IMR-90 (cell line): ENCODE results near the gene SERINC3. TPM values are rescaled to one million over a fixed set of nuclear protein-coding genes. Genes with fewer than 3 reads are reported as not detected.
A peak's percentile ranks its signal among the peaks of the same experiment; 100 is the strongest.

Experiments used
- ATAC-seq: fragments of 200-7000 bp; cut with Tn5 transposase; 2 replicates; pipeline ENCODE4 v1.9.1; 2020; ENCODE audit warnings: low read depth, mild to moderate bottlenecking, moderate library complexity
- BruUV-seq: library from RNA; stranded (reverse); fragments of 400-500 nt; replicated peaks from 2 replicates; lab custom pipeline; 2021; lab: Mats Ljungman, UMichigan
- CTCF ChIA-PET: fragments of 300-600 bp; formaldehyde crosslinking; extraction: SDS; loops from one replicate; lab custom pipeline; 2021; ENCODE audit warnings: antibody characterized with exemption; lab: Yijun Ruan, JAX
- POLR2A ChIA-PET: fragments of 300-600 bp; sonication (Branson Sonifier 250); formaldehyde crosslinking; loops from one replicate; lab custom pipeline; 2022; ENCODE audit warnings: antibody characterized with exemption; ENCODE audit not compliant: unreplicated experiment; lab: Charles Lee
- DNase-seq: peaks from one replicate; pipeline ENCODE4 v3.0.0; 2013
- H2AFZ ChIP-seq: replicated peaks from 2 replicates; pipeline ENCODE3; 2013; ENCODE audit warnings: low read length, mild to moderate bottlenecking; ENCODE audit not compliant: poor library complexity
- H2AK5ac ChIP-seq: 2 replicates; pipeline ENCODE4 v1.6.1; 2013; ENCODE audit warnings: low read depth, low read length, inconsistent platforms
- H2AK9ac ChIP-seq: replicated peaks from 2 replicates; pipeline ENCODE3; 2013; ENCODE audit warnings: mild to moderate bottlenecking, low read depth, low read length, moderate library complexity; ENCODE audit not compliant: poor library complexity
- H2BK120ac ChIP-seq: 2 replicates; pipeline ENCODE4 v1.6.1; 2013; ENCODE audit warnings: low read depth, low read length, inconsistent platforms
- H2BK15ac ChIP-seq: 3 replicates; pipeline ENCODE4 v1.6.1; 2013; ENCODE audit warnings: low read depth, low read length, inconsistent platforms
- H2BK20ac ChIP-seq: 2 replicates; pipeline ENCODE4 v1.6.1; 2013; ENCODE audit warnings: low read depth, mild to moderate bottlenecking, inconsistent platforms, low read length, moderate library complexity
- H2BK5ac ChIP-seq: 2 replicates; pipeline ENCODE4 v1.6.1; 2013; ENCODE audit warnings: mild to moderate bottlenecking, low read depth, low read length, inconsistent platforms; ENCODE audit not compliant: poor library complexity, severe bottlenecking
- H3K14ac ChIP-seq: replicated peaks from 2 replicates; pipeline ENCODE4 v1.6.1; 2013; ENCODE audit warnings: low read depth, low read length, inconsistent platforms
- H3K18ac ChIP-seq: 2 replicates; pipeline ENCODE4 v1.6.1; 2013; ENCODE audit warnings: low read depth, low read length, control low read depth
- H3K23ac ChIP-seq: 2 replicates; pipeline ENCODE4 v1.6.1; 2013; ENCODE audit warnings: low read depth, low read length, inconsistent platforms
- H3K27ac ChIP-seq: 2 replicates; pipeline ENCODE4 v1.5.1; 2013; ENCODE audit warnings: mild to moderate bottlenecking, control low read depth, low read length; ENCODE audit not compliant: insufficient read depth
- H3K27me3 ChIP-seq: 2 replicates; pipeline ENCODE4 v1.6.1; 2013; ENCODE audit warnings: low read length; ENCODE audit not compliant: control insufficient read depth, insufficient read depth
- H3K36me3 ChIP-seq: 2 replicates; pipeline ENCODE4 v1.6.1; 2013; ENCODE audit warnings: low read length, mixed read lengths; ENCODE audit not compliant: control insufficient read depth, insufficient read depth
- H3K4ac ChIP-seq: 2 replicates; pipeline ENCODE4 v1.6.1; 2013; ENCODE audit warnings: low read depth, low read length, inconsistent platforms
- H3K4me1 ChIP-seq: 2 replicates; pipeline ENCODE4 v1.6.1; 2013; ENCODE audit warnings: low read length, mixed read lengths; ENCODE audit not compliant: control insufficient read depth, insufficient read depth
- H3K4me2 ChIP-seq: 2 replicates; pipeline ENCODE4 v1.6.1; 2013; ENCODE audit warnings: low read depth, mild to moderate bottlenecking, control low read depth, low read length, moderate library complexity
- H3K4me3 ChIP-seq: 2 replicates; pipeline ENCODE4 v1.5.1; 2013; ENCODE audit warnings: low read depth, mild to moderate bottlenecking, control low read depth, low read length, moderate library complexity; ENCODE audit not compliant: insufficient read depth
- H3K56ac ChIP-seq: 2 replicates; pipeline ENCODE4 v1.6.1; 2013; ENCODE audit warnings: low read length, inconsistent platforms; ENCODE audit not compliant: insufficient read depth; ENCODE audit errors: extremely low read depth
- H3K79me1 ChIP-seq, 2 experiments: 2 replicates each; pipeline ENCODE4 v1.6.1; 2013; ENCODE audit warnings: low read length in 2 of 2, inconsistent platforms in 1 of 2, low read depth in 1 of 2
- H3K9ac ChIP-seq: 2 replicates; pipeline ENCODE4 v1.6.1; 2013; ENCODE audit warnings: low read depth, low read length, control low read depth
- H3K9me1 ChIP-seq: 2 replicates; pipeline ENCODE4 v1.6.1; 2013; ENCODE audit warnings: low read length, inconsistent platforms; ENCODE audit not compliant: insufficient read depth
- H3K9me3 ChIP-seq: 2 replicates; pipeline ENCODE4 v1.6.1; 2013; ENCODE audit warnings: low read length; ENCODE audit not compliant: control insufficient read depth, insufficient read depth
- H4K20me1 ChIP-seq: 2 replicates; pipeline ENCODE4 v1.6.1; 2013; ENCODE audit warnings: low read length, inconsistent platforms; ENCODE audit not compliant: insufficient read depth
- H4K5ac ChIP-seq: 2 replicates; pipeline ENCODE4 v1.6.1; 2013; ENCODE audit warnings: mild to moderate bottlenecking, low read depth, low read length, control low read depth
- H4K8ac ChIP-seq, 2 experiments: 2 replicates each; pipeline ENCODE4 v1.6.1; 2013; ENCODE audit warnings: low read depth in 2 of 2, low read length in 2 of 2, control low read depth in 1 of 2, inconsistent platforms in 1 of 2
- H4K91ac ChIP-seq: 2 replicates; pipeline ENCODE4 v1.6.1; 2013; ENCODE audit warnings: low read depth, low read length, inconsistent platforms; ENCODE audit not compliant: insufficient read depth
- BHLHE40 ChIP-seq: fragments of 150-350 bp; IDR thresholded peaks from 2 replicates; pipeline ENCODE4 v1.6.1; 2016; ENCODE audit warnings: mild to moderate bottlenecking, low read depth, low read length
- CEBPB ChIP-seq: IDR thresholded peaks from 2 replicates; pipeline ENCODE4 v1.6.1; 2012; ENCODE audit warnings: low read depth, low read length, improper control_type of control experiment
- CHD1 ChIP-seq: IDR thresholded peaks from 2 replicates; pipeline ENCODE4 v1.6.1; 2012; ENCODE audit warnings: low read depth, low read length, improper control_type of control experiment
- CTCF ChIP-seq: conservative IDR thresholded peaks from 2 replicates; pipeline ENCODE4 v1.5.1; 2012; ENCODE audit warnings: mild to moderate bottlenecking, low read depth, low read length, improper control_type of control experiment
- MAFK ChIP-seq: IDR thresholded peaks from 2 replicates; pipeline ENCODE4 v1.6.1; 2012; ENCODE audit warnings: low read depth, low read length, improper control_type of control experiment
- MAZ ChIP-seq: IDR thresholded peaks from 2 replicates; pipeline ENCODE4 v1.6.1; 2012; ENCODE audit warnings: low read depth, mild to moderate bottlenecking, low read length, improper control_type of control experiment, moderate library complexity, borderline replicate concordance
- MXI1 ChIP-seq: IDR thresholded peaks from 2 replicates; pipeline ENCODE4 v1.6.1; 2012; ENCODE audit warnings: low read depth, mild to moderate bottlenecking, low read length, moderate library complexity, borderline replicate concordance
- NFE2L2 ChIP-seq: fragments of 150-350 bp; IDR thresholded peaks from 2 replicates; pipeline ENCODE4 v1.6.1; 2016; ENCODE audit warnings: low read depth, mild to moderate bottlenecking, low read length
- POLR2A ChIP-seq: IDR thresholded peaks from 2 replicates; pipeline ENCODE4 v1.6.1; 2012; ENCODE audit warnings: mild to moderate bottlenecking, low read depth, low read length
- RAD21 ChIP-seq: IDR thresholded peaks from 2 replicates; pipeline ENCODE4 v1.6.1; 2012; ENCODE audit warnings: low read length, improper control_type of control experiment
- RCOR1 ChIP-seq: IDR thresholded peaks from 2 replicates; pipeline ENCODE4 v1.6.1; 2012; ENCODE audit warnings: mild to moderate bottlenecking, low read length, improper control_type of control experiment; ENCODE audit not compliant: insufficient replicate concordance
- RFX5 ChIP-seq: IDR thresholded peaks from 2 replicates; pipeline ENCODE4 v1.8.0; 2012; ENCODE audit warnings: low read depth, mild to moderate bottlenecking, low read length, moderate library complexity
- USF2 ChIP-seq: fragments of 150-350 bp; IDR thresholded peaks from 2 replicates; pipeline ENCODE4 v1.6.1; 2017; ENCODE audit warnings: mild to moderate bottlenecking, antibody characterized with exemption, low read length, low read depth
- dilution Hi-C: fragments of 300-500 bp; cut with HindIII; formaldehyde crosslinking; loops from one replicate; pipeline ENCODE4 v1.14.3; 2018; ENCODE audit warnings: low sequenced_read_pairs; ENCODE audit not compliant: unreplicated experiment
- in situ Hi-C: fragments of 300-500 bp; cut with MboI; formaldehyde crosslinking; loops from 3 replicates; pipeline ENCODE4 v1.14.3; 2019; ENCODE audit warnings: low sequenced_read_pairs, inconsistent platforms, mixed read lengths
- intact Hi-C: fragments of 100-400 bp; cut with micrococcal nuclease; formaldehyde crosslinking; loops from 2 replicates; pipeline ENCODE4 v1.10.0; 2022
- polyA plus RNA-seq, 3 experiments: library from polyadenylated mRNA; depleted of rRNA; stranded (reverse); fragments of >200 nt; gene quantifications; 2 replicates each; pipeline ENCODE4 v1.2.3, GENCODE V29; 2012; ENCODE audit warnings: low replicate concordance in 1 of 3
- total RNA-seq: library from RNA; depleted of rRNA; stranded (reverse); fragments of >200 nt; gene quantifications from 2 replicates; pipeline ENCODE4 v1.2.3, GENCODE V29; 2012

Gene SERINC3
- total and polyA plus RNA-seq, 2 of the 4 experiments (the other 2 are of a cell fraction), result 101 to 132 TPM

- no peak overlapping the region for H3K4me3 ChIP-seq
- no peak overlapping the region for H3K9ac ChIP-seq
- H2BK120ac ChIP-seq, result no peak overlapping the region
- dilution Hi-C loops (no loop called here), intact Hi-C loops (no loop called here), in situ Hi-C loops (no loop called here)
- no peak overlapping the region for H2BK15ac ChIP-seq
- ChIA-PET POLR2A (no interaction called here), CTCF (interaction anchor here (1.0 kb wide), 1 partner anchor 38 kb away, joined by 3 read pairs; the partner anchor contains the start of gene SERINC3)
- H3K18ac ChIP-seq, result no peak overlapping the region
- H3K4me2 ChIP-seq, result no peak overlapping the region
- no peak overlapping the region for H4K8ac ChIP-seq
- peaks cover 4% of the 10 kb centered on the region; the same call in 1 of the 2 replicates for H3K4me1 ChIP-seq
- H4K5ac ChIP-seq, result no peak overlapping the region
- no peaks in the 10 kb centered on the region for H3K36me3 ChIP-seq
- H2BK5ac ChIP-seq, result no peak overlapping the region
- H3K56ac ChIP-seq, result no peak overlapping the region
- H3K9me1 ChIP-seq, result no peaks in the 10 kb centered on the region
- BruUV-seq, result no TSS peak
- H3K27me3 ChIP-seq, result no peaks in the 10 kb centered on the region
- H2BK20ac ChIP-seq, result no peak overlapping the region
- ATAC-seq, result no peak
- 0 out of 2 replicates have a peak overlapping the region, but pooled peaks have one; percentile 14 for H3K14ac ChIP-seq
- DNase-seq, result no peak
- peaks cover 2 to 10% of the 10 kb centered on the region in 2 experiments; a peak in 2 of 4 replicates for H3K79me1 ChIP-seq
- no peak overlapping the region for H4K91ac ChIP-seq
- no peak overlapping the region for H3K4ac ChIP-seq
- H3K9me3 ChIP-seq, result no peaks in the 10 kb centered on the region
- H3K27ac ChIP-seq, result no peak overlapping the region
- no peak overlapping the region for H2AK9ac ChIP-seq
- no peak overlapping the region for H3K23ac ChIP-seq
- no peaks in the 10 kb centered on the region for H4K20me1 ChIP-seq
- TF ChIP-seq CEBPB (no peak), RAD21 (no peak), POLR2A (no peak), RFX5 (no peak), RCOR1 (no peak), BHLHE40 (no peak), MXI1 (no peak), CHD1 (no peak), CTCF (no peak), USF2 (no peak), MAFK (no peak), NFE2L2 (no peak), MAZ (no peak)
- no peak overlapping the region for H2AFZ ChIP-seq
- peak overlapping the region; percentile 33; the same call in 1 of the 2 replicates for H2AK5ac ChIP-seq
These were observed 37.4 kb upstream of the SERINC3 start for GRCh38 chr20:44559302-44559701.
